Measurements from ENCODE around the gene SRGAP2.
"Not testable (repeated sequence)": the region's sequence is repeated elsewhere in the genome, so short reads cannot be mapped to it uniquely, and the experiment has no call there.

SRGAP2 gene

DNA sequence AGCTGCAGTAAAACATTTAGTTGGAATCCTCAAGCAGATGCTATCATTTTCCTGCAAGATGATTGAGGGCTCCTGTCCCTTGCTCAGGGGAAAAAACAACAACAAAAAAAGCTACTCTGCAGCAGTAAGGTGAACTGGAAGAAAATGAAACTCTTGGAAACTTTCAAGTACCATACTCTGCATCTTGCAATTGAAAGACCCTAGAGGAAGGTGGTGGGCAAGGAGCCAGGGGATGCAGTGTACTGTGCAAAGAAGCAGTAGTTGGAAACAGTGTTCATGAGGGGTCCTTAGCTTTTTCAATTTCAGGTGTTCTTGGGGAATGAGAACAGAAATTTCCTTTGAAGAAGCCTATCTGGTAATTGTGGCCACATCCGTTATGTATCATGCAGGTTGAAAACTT, 7.5 kb downstream of the SRGAP2 start:
- not testable (repeated sequence) for FAIRE-seq

DNA sequence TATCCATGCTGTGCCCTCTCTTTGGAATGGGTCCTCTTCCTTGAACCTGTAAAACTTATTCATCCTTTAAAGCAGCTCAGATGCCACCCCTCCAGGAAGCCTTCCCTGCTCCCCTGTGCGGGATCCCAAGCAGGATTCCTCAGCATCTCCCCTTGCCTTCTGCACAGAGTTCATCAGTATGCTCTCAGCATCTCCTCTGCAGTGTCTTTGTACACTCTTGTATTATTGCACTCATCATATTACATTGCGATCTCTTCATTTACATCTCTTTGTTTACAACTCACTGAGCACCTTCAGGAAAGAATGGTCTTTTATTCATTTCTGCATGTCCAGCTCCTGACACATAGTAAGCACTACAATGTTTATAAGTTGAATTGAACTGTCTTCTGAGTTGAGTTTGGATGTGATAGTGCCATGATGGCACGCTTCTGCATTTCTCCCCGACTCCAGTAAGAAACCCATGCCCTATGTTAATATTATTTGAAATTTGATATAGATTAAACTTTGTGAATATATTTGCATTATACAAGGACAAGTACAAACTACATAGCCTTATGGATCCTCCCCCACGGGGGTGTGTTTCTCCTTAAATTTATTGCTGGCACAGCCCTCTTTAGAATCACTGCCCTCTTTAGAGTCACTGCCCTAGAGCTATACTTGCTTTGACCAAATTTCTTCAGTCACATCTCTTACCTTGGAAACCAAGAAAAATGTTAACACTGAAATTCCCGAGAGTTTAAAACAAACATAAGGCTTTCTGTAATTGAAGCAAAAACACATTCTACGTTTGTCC, 12.5 kb downstream of the SRGAP2 start:
- FAIRE-seq, result not testable (repeated sequence)

DNA sequence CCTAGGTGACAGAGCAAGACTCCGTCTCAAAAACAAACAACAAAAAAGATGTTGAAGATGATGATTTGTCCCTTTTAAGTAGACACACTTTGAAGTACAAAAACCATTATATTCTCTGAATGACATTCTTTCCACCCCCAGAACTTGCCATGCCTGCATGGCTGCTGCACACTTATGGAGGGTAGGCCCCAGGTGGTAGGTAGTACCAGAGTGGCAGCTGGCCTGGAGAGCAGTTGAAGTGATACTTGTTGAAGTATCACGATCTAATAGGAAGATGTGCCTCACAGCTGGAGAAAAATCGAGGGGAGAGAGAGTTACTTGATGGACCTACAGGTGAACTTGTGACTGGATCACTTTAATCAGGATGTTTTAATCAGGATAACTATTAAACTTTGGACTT, 14.9 kb downstream of the SRGAP2 start:
- FAIRE-seq, result not testable (repeated sequence)

DNA sequence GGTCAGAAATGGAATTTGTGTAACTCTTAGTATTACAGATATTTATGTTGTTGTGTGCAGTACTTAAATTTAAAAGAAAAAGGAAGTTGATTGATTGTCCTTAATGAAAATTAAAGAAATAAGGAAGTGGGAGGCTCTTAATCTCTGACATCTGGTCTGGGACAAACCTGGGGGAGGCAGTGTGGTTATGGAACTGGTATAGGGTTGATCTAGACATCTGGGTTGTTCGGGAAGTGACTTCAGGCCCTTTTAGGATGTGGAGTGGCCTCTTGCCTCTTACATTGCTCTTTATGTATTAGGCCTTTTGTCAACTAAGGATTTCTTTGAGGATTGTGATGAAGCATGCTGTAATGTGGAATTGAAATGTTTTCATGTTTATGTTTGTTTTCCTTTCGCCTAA, 15.4 kb downstream of the SRGAP2 start:
- not testable (repeated sequence) for FAIRE-seq

DNA sequence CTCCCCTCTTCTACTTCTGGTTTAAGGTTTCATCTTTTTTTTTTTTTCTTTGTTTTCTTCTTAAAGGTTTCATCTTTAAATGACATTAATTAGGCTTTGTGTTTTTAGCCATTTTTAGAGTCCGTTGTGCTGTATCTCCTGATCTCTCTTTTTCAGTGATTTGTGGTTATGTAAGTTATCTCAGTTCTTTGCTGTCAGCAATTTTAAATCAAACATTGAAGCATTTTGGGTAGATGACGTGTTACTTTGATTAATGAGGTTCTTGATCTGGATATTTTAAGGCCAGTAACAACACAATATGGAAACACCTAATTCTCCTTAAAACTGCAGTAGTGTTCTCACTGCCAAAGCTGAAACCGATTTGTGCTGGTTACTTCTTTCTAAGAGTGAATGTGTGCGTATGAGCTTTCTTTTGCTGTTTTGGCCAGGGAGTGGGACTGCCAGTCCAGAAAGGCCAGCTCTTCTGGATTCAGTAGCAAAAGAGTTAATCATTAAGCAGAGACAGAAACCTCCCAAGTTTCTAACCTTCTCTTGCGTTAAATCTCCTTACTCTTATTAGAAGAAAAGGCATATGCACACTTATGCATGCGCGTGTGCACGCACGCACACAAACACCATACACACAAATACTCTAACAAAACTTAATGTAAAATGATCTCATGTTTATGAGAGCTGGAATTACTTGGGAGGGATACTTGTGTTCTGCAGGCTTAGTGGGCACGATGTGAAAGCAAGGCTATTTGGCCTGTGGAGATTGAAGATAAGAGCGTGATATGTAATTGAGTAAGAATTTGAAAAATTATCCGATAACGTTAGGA, 16.4 kb downstream of the SRGAP2 start:
- FAIRE-seq, result not testable (repeated sequence)

DNA sequence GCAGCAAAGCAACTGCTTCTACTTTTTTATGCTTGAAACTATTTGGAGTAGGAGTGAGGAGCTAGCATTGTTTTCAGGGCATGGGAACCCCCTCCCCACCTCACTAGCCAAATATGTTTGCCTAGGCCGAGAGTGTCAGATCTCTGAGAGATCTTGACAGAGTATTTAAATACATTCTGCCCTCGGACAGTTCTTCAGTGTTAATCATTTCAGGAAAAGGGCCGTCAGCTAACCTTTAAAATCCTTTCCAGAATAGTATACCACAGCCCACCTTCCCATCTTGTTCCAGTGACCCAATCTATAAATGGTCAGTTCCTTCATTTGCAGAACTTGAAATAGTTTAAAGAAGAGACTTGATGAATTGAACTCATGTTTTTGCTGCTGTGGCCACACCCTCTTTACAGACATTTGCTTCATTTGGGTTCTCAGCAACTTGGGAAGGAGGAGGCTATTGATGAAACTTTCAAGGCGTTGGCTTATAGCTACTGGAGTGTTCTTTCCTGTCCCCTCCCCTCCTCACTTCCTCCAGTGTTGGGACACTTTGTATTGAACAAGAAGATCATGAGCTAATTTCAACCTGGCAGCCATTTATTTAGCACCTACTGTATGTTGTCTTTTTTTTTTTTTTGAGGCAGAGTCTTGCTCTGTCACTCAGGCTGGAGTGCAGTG, 17.1 kb downstream of the SRGAP2 start:
- not testable (repeated sequence) for FAIRE-seq

DNA sequence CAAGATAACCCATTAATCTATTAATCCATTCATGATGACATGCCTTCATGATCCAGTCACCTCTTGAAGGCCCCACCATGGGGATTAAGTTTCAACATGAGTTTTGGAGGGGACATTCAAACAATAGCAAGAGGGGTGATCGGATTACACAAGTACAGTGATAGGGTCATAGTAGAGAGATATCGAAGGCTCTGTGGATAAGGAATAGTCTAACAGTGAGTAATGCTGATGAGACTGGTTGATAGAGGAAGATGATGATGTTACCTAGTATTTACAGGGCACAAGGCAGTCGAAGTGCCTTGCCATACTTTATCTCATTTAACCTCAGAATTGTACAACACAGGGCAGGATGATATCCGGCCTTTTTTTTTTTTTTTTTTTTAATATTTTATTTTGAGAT, 18.2 kb downstream of the SRGAP2 start:
- FAIRE-seq, result not testable (repeated sequence)

DNA sequence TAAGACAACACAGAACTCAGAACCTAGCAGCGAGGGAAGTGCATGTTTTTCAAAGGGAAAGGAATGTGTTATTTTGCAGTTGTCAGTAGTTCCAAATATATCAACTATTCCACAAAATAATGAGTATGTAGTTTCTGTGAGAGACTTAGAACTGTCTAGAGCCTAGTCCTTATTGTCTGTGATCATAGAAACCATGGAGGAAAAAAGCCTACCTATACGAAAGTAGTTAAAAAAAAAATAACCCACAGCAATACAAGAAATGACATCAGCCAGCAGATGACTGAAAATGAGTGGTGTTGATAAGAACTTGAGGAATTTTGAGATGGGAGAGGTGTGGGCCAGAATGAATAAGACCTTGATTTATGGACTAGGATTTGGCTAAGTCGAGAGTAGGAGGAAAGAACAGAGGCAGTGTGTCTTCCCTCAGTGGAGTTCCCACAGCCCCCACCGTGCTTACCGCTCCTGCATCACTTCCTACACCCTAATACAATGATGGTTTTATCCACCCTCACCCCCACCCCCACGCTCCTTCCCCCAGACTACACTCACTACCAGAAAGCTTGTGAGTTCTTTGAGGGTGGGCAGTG, 20.9 kb downstream of the SRGAP2 start:
- FAIRE-seq, result not testable (repeated sequence)

DNA sequence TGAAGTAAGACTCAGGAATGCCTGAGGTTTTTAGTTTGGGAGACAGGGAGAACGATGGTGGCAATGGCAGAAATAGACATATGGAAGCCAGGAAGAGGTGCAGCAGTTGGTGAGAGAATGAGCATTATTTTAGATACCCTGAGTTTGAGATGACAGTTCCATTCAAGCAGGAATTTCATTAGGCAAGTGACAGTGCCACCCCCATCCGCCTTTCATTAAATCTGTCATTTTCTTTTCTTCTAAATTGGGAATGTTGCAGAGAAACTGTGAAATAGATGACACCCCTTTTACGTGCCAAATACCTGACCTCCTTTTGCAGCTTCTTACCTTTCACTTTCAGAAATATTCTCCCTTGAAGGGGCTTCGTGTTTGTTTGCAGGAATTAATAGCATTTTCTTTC, 22.0 kb downstream of the SRGAP2 start:
- FAIRE-seq, result not testable (repeated sequence)

DNA sequence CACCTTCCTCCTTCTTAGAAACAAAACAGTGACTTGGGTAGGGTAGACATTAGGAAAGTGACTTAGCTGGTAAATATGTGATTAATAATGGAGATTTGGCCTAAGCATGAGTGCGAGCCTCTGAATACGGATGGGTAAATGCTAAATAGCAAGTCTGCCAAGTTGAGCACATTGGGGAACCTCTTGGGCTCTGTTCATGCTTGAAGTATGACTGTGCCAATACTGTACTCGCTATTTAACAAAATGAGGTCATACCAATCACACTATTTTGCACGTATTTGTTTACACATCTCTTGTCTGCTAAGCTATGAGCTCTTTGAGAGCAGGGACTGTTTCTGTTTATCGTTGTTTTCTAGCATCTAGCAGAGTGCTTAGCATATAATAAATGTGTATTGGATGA, 23.5 kb downstream of the SRGAP2 start:
- FAIRE-seq, result not testable (repeated sequence)

DNA sequence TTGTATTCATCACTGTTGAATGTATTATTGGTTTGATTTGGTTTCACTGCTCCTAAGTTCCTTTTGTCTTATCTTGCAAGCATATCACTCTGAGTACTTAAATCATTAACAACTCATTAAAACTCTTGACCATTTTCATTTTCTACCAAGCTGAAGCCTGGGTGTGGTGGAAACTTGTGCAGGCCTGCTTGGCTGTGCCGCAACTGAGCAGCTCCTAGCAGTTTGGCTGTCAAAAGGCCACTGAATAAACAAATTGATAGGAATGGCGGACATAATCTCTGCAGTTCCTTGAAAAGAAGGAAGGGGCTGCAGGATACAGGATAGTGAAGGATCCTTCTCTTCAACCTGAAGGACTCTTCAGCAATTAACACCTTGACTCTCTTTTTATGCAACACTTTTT, 25.9 kb downstream of the SRGAP2 start:
- not testable (repeated sequence) for FAIRE-seq

DNA sequence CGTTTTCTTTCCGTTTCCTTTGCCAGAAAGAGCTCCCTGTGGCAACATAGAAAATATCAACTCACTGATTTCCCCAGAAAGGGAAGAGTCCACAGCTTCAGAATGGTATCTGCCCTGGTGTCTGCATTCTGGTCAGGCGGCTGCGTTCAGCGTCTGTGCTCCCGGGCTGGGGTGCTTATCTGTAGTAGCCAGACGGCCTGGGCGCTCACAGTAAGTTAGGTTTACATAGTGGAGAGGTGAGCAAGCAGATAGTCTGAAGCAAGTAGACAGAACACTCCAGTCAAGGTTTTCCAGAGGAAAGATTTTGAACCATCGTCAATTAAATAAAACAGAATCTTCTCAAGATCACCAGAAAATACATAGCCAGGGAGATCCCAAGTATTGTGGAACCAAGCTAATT, 28.6 kb downstream of the SRGAP2 start:
- FAIRE-seq, result not testable (repeated sequence)

DNA sequence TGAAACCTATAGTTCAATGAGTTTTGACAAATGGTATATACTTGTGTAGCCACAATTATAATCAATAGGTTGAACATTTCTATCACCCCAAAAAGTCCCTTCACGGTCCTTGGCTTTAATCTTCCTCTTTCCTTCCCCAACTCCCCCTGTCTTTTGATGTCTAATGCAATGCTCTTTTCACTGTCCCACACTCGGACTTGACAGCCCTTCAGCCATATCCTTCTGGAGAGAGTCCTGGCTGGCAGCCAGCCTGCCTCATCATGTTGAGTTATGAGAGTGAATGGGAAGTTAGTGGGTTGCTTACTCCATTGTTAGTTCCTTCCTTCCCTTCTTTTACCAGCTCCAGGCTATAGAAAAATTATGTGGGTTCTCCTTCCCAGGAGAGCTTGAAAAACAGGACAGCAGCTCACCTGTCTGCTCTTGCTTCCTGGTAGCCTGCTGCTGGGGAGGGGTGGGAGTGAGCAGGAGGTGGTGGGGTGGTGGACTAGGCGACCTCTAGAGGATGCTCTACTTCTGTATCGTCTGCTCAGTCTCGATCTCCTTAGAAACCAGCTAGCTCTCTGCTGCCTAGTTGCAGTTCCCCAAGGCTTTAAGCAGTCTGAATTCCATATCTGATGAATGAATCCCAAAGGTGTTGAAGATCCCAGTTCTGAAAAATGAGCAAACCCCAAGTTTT, 29.8 kb downstream of the SRGAP2 start:
- not testable (repeated sequence) for FAIRE-seq

DNA sequence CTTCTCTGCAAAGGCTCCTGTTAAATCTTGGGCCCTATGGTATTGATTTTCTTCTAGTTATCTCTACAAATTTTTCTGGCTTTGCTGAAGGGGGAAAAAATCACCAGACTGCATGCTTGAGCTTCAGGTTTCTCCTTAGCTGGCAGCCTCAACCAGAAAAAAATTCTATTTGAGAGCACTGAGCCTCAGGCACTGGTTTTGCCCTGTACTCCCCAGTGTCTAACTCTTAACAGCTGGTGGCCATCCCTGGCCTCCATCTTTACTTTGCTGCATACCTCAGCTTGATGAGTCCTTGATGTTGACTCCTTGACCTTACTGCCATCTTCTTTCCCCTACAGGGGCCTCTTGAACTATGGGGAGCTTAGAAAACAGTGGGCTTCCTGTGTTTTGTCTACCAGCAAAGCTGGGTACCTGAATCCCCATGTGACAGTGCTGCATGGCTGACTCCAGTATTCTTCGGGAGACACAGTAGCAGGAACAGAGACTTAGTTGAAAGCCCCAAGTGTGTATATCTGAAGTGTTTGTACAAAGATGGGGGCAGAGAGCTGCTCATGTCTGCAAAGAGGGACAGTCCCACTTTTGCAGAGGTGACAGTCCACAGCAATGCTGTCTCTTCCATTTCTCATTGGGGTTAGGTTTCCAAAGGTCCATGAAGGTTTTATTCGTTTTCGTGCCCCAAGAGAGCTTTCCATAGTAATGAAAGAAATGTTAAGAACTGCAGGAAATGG, 31.0 kb downstream of the SRGAP2 start:
- not testable (repeated sequence) for FAIRE-seq

DNA sequence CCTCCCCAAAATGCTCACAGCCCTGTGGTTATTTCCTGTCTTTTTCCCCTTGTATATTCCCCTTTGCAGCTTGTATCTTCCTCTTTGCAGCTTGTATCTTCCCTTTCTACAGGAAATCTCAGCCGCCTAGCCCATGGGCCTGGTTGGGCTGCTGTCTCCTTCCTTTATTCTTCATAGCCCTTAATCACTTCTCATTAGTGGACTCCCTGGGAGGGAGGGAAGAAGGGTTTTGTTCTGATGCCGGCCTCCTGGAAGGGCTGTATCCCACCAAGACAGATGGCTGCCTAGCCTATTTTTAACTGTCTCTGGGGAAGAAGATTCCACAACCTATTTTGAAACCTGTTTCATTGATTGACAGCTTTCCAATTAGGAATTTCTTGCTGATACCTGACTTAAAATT, 31.8 kb downstream of the SRGAP2 start:
- FAIRE-seq, result not testable (repeated sequence)

DNA sequence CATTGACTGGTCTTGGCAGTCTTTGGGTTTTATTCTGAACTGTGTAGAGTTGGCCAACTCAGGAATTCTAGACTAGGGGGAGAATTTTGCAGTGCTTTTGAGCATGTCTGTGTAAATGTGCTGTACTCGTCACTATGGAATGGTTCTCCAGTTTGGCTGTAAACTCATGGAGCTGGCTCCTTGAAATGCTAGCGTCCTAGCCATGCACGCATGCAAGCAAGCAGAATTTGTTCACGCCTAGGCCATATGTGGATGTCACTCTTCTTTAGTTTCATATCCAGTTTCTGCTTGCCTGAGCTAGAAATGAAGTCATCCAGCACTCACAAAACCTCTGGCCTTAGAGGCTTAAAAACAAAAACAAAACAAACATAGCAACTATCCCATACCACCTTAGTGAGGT, 36.9 kb downstream of the SRGAP2 start:
- not testable (repeated sequence) for FAIRE-seq

DNA sequence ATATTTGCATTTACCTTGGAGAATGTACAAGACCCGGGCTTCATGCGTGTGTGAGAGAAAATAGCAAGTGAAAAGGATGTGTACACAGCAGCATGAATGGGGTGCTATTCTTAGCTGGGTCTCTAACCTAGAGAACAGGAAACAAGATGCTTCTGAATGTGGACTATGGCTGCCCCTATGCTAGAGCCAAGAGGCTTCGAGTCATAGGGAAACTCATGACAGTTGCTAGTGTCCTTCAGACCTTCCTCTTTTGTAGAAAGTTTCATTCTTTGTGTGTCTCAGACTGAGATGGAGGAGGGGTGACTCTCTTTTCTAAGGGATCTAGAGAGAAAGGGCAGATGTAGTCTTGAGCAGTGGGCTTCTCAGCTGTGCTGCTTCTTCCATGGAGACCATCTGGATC, 40.0 kb downstream of the SRGAP2 start:
- FAIRE-seq, result not testable (repeated sequence)

DNA sequence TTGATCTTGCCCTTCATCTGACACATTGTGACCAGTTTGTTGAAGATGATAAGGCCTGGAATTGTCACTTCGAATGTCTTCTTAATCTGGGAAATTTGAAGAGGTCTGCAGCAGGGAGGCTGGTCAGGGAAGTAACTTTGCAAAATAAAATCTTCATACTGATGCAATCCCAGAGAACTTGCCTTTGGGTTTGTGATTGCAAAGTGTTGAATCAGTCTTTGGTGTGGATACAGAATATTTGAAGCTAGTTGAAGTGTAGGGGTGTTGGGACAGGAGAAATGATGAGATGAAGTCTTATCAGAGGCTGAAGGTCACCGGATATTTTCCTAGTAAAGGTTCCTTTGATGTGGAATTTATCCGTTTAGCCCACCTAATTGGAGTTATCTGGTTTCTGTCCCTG, 42.1 kb downstream of the SRGAP2 start:
- FAIRE-seq, result not testable (repeated sequence)

DNA sequence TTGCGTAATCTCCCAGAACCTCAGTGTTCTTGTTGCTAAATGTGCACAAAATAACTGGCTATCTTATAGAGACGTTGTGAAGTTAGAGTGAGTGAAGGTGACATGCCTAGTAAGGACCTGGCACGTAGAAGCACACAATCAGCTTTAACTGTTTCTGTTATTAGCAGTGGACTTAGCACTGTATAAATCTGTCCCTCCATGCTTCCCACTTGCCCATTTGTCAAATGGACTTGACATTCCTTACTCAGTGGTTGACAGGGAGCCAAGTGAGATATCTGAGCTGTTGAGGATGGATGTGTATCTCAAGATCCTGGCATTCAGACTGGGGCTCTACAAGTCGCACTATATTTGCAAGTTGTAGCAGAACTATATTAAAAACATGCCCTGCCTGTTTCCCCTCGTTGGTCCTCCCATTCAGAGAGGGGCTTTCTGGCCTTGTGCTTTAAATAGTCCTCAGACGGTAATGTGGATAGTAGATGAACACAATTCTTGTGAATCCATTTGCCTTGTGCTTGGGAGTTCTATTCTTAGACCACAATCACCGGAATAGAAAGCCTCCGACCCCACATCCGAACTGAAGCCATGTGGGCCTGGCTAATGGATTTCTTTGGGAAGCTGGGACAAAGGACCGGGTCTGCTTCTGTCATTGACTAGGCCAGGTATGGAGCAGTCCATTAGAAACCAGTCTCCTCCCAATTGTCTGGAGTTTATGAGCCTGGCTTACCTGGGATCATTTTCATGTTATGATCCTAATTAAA, 43.0 kb downstream of the SRGAP2 start:
- FAIRE-seq, result not testable (repeated sequence)

DNA sequence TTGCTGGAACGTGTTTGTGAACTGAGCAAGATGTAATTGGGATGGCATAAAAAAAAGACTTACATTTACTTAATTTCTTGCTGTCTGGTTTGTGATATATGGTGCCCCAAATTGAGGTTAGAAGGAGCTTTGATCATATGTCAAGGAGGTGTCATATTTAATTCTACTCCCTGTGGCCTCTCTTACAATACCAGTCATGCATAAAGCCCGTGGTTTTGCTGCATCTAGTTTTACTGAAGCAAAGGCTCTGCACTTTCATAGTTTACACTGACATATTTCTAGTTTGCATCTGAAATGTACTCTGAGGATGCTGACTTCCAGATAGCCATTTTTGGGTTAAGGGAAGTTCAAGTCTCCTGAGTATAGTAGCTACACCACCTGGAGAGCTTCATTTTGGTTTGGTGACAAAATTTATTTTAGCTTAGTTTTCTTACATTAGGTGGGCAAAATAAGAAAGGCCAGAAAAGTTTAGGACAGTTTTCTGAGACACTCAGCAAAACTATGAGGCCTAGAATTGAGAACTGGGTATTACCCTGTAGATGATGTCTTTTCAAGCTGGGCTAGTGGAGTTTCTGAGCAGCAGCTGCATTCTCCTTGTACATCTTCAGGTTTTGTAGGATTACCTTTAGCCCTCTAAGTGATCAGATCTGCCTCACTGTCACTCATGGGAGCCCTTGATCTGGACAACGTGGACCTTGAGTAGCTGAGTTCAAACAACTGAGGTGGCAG, 47.8 kb downstream of the SRGAP2 start:
- FAIRE-seq, result not testable (repeated sequence)

Data from A204.1 (cell line).